Measurements from ENCODE around the gene BAD. TPM values are rescaled to one million over a fixed set of nuclear protein-coding genes. Genes with fewer than 3 reads are reported as not detected.

BAD gene
- total RNA-seq, 2 donors from 2014 or later, result 86.0 to 89.6 TPM

- Histone ChIP-seq H3K9me3 (no peaks in the 10 kb centered on the region), H3K4me3 (peak overlapping the region; percentile 60), H3K36me3 (no peaks in the 10 kb centered on the region), H3K4me1 (peaks cover 21% of the 10 kb centered on the region), H3K27ac (peak overlapping the region; percentile 83), H3K27me3 (no peaks in the 10 kb centered on the region), H3K9ac (ENCODE audit: low read depth in 2 of 2, low read length in 2 of 2) (peak overlapping the region; percentile 97 to 99)
- DNase-seq, result no peak
- intact Hi-C loops (cut with DNase I), result no loop called here
- TF ChIP-seq CTCF (IDR thresholded peaks at IDR 0.05), result no peak
Observed at GRCh38 chr11:64224891-64225607, 59.4 kb downstream of the BAD start.

- no peak for TF ChIP-seq CTCF (IDR thresholded peaks at IDR 0.05)
- Histone ChIP-seq H3K4me1 (peaks cover 16% of the 10 kb centered on the region), H3K9me3 (no peaks in the 10 kb centered on the region), H3K9ac (ENCODE audit: low read depth in 2 of 2, low read length in 2 of 2) (peak overlapping the region in 1 of 2 donors; percentile 28), H3K27ac (no peak overlapping the region), H3K36me3 (no peaks in the 10 kb centered on the region), H3K27me3 (no peaks in the 10 kb centered on the region), H3K4me3 (no peak overlapping the region)
- intact Hi-C loops (cut with DNase I), result no loop called here
- DNase-seq, result no peak
Observed at GRCh38 chr11:64224151-64224890, 60.1 kb downstream of the BAD start.

GRCh38 chr11:64223001-64223651 is 61.3 kb downstream of the BAD start:
- Histone ChIP-seq H3K27ac (no peak overlapping the region), H3K9me3 (no peaks in the 10 kb centered on the region), H3K27me3 (no peaks in the 10 kb centered on the region), H3K4me3 (no peak overlapping the region), H3K36me3 (no peaks in the 10 kb centered on the region), H3K9ac (ENCODE audit: low read depth in 2 of 2, low read length in 2 of 2) (peak overlapping the region in 1 of 2 donors; percentile 34), H3K4me1 (peaks cover 15% of the 10 kb centered on the region)
- intact Hi-C loops (cut with DNase I), result no loop called here
- DNase-seq, result peak; percentile 40
- TF ChIP-seq CTCF (IDR thresholded peaks at IDR 0.05), result no peak

GRCh38 chr11:64222651-64223000 is 61.8 kb downstream of the BAD start:
- peaks cover 12% of the 10 kb centered on the region for H3K4me1 ChIP-seq
- intact Hi-C loops (cut with DNase I), result no loop called here

More at GRCh38 chr11:64222651-64223000, 61.8 kb downstream of the BAD start:
- no peak overlapping the region for H3K27ac ChIP-seq
- DNase-seq, result no peak
- no peak for TF ChIP-seq CTCF (IDR thresholded peaks at IDR 0.05)
- H3K27me3 ChIP-seq, result no peaks in the 10 kb centered on the region
- H3K36me3 ChIP-seq, result no peaks in the 10 kb centered on the region
- H3K9ac ChIP-seq (ENCODE audit: low read depth in 2 of 2, low read length in 2 of 2), result no peak overlapping the region
- H3K4me3 ChIP-seq, result no peak overlapping the region
- no peaks in the 10 kb centered on the region for H3K9me3 ChIP-seq

Measured in colonic mucosa (tissue), 4 donors.